Measurements from ENCODE around the gene ABCA12. TPM values are rescaled to one million over a fixed set of nuclear protein-coding genes. Genes with fewer than 3 reads are reported as not detected.

Gene ABCA12
- total and polyA plus RNA-seq, 10 of the 15 experiments (the other 5 are each of a cell fraction or from before 2014, with no cell fraction given), result 1.2 to 12.1 (median 6.0) TPM

GRCh38 chr2:215038421-215038820 is 100.0 kb downstream of the ABCA12 start (continued):
- TF ChIP-seq RAD21 (IDR thresholded peaks at IDR 0.05; ENCODE audit: insufficient read depth, low read depth, low read length) (no peak), POLR2AphosphoS2 (IDR thresholded peaks at IDR 0.05; ENCODE audit: low read depth, low read length) (no peak), ZBTB40 (IDR thresholded peaks at IDR 0.05; ENCODE audit: borderline replicate concordance) (no peak), ZBTB33 (IDR thresholded peaks at IDR 0.05) (no peak)

GRCh38 chr2:215036314-215036713 is 102.1 kb downstream of the ABCA12 start:
- Histone ChIP-seq H3K4me1 (ENCODE audit: control insufficient read depth, insufficient read depth, low read length) (no peaks in the 10 kb centered on the region), H3K27ac (ENCODE audit: control insufficient read depth, insufficient read depth) (no peak overlapping the region), H2AFZ (ENCODE audit: control insufficient read depth, low read depth, low read length) (no peak overlapping the region), H3K27me3 (replicated peaks in 1 of 2; ENCODE audit: control insufficient read depth in 2 of 2, insufficient read depth in 2 of 2, low read length in 1 of 2) (no peaks in the 10 kb centered on the region), H3K9me3 (replicated peaks; ENCODE audit: control insufficient read depth, insufficient read depth, low read length) (no peaks in the 10 kb centered on the region), H3K4me3 (no peak overlapping the region), H3K4me2 (ENCODE audit: control insufficient read depth, insufficient read depth) (no peak overlapping the region), H4K20me1 (ENCODE audit: control insufficient read depth, insufficient read depth) (no peaks in the 10 kb centered on the region), H3K36me3 (ENCODE audit: control insufficient read depth in 2 of 2, insufficient read depth in 2 of 2, low read length in 1 of 2) (no peaks in the 10 kb centered on the region; a peak in 1 of 4 replicates), H3K79me2 (ENCODE audit: control insufficient read depth, insufficient read depth, low read length) (no peaks in the 10 kb centered on the region), H3K9ac (ENCODE audit: control insufficient read depth, insufficient read depth, low read length) (no peak overlapping the region)
- intact Hi-C loops (cut with micrococcal nuclease; ENCODE audit: unreplicated experiment) (no loop called here), in situ Hi-C loops (cut with MboI) (no loop called here)
- ChIA-PET RAD21 (ENCODE audit: unreplicated experiment) (no interaction called here), SMC1A (ENCODE audit: uncharacterized antibody, unreplicated experiment) (interaction anchor here (1.1 kb wide), 1 partner anchor 9 kb away, joined by 3 read pairs; no protein-coding TSS in a partner anchor), POLR2A (no interaction called here), CTCF (no interaction called here)
- ATAC-seq (no peak), FAIRE-seq (no peak), DNase-seq (ENCODE audit: low read depth, low spot score) (no peak)
- no TSS peak for BruUV-seq (replicated peaks)
- WGBS (ENCODE audit: insufficient coverage, insufficient replicate concordance, low lambda C conversion rate, missing lambda C conversion rate), result 90% methylated on average over 1 of the region's 1 CpG
- TF ChIP-seq BCL3 (IDR thresholded peaks at IDR 0.05; ENCODE audit: borderline replicate concordance, insufficient read depth, low read depth, low read length, poor library complexity, severe bottlenecking) (no peak), CBX3 (IDR thresholded peaks at IDR 0.05; ENCODE audit: borderline replicate concordance, low read depth) (no peak), E4F1 (IDR thresholded peaks at IDR 0.05; ENCODE audit: borderline replicate concordance, partially characterized antibody) (no peak), CHD2 (IDR thresholded peaks at IDR 0.05; ENCODE audit: borderline replicate concordance, low read depth, low read length) (no peak), TCF7 (IDR thresholded peaks at IDR 0.05; ENCODE audit: borderline replicate concordance) (no peak), YY1 (IDR thresholded peaks at IDR 0.05; ENCODE audit: low read depth, low read length) (no peak), NR2C1 (IDR thresholded peaks at IDR 0.05) (no peak), SMAD1 (IDR thresholded peaks at IDR 0.05; ENCODE audit: low read depth, partially characterized antibody) (no peak)
